KOPT-K1 (cell line): ENCODE data around the gene NPR2.

Experiments used
- H3K27ac ChIP-seq: fragments of 200-600 bp; sonication (generic); 2 replicates; pipeline ENCODE4 v1.5.1; 2016; ENCODE audit warnings: antibody characterized with exemption, mild to moderate bottlenecking, low read depth, low read length; ENCODE audit not compliant: poor library complexity, severe bottlenecking
- H3K36me3 ChIP-seq: fragments of 200-600 bp; sonication (generic); 2 replicates; pipeline ENCODE4 v1.5.1; 2017; ENCODE audit warnings: antibody characterized with exemption, mild to moderate bottlenecking, low read length, moderate library complexity; ENCODE audit not compliant: insufficient read depth
- H3K9me3 ChIP-seq: fragments of 200-600 bp; sonication (generic); 2 replicates; pipeline ENCODE4 v1.5.1; 2017; ENCODE audit warnings: antibody characterized with exemption, low read length, mild to moderate bottlenecking; ENCODE audit not compliant: insufficient read depth, poor library complexity, severe bottlenecking

Gene NPR2

DNA sequence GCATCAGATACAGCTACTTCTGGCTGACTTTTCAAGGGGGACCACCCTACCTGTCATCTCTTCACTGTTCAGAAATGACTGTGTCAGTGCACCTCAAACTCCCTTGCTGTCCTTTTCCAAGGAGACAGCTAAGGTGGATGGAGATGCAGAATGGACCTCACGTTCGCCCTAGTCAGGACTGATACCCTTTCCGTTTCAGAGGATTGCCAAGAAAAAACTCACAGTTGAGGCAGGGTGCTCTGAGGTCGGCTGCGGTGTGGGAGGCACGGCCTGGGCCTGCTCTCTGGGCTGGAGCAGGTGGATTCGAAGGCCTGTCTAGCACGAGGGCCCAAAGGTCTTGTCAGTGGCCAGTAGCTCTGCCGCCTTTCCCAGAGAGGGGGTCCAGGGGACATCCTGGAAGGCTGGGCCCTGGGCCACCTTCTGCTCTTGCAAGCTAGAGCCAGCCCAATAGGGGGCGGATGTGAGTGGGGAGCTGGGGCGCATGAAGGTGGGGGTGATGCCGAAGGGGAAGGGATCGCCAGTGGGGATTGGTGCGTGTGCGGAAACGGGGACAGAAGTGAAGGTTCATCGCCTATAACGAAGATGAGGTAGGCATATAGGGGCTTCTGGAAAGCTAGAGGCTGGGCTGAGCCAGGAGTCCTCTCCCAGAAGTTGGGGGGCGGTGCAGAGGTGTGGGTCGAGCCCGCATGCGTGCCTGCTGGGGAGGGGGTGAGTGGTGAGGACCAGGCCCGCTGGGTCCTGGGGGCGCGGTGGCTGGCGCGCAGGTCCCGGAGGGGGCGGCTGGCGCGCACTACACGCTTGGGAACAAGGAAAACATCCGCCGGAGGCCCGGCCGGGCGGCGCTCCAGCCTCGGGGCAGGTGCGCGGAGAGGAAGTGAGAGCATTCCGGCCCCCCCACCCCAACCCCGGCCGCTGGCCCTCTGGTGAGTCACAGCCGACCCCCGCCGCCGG is 34.8 kb upstream of the NPR2 start:
- Histone ChIP-seq H3K9me3 (no peaks in the 10 kb centered on the region), H3K27ac (peak overlapping the region; percentile 66), H3K36me3 (peaks cover 13% of the 10 kb centered on the region; the same call in 1 of the 2 replicates)

DNA sequence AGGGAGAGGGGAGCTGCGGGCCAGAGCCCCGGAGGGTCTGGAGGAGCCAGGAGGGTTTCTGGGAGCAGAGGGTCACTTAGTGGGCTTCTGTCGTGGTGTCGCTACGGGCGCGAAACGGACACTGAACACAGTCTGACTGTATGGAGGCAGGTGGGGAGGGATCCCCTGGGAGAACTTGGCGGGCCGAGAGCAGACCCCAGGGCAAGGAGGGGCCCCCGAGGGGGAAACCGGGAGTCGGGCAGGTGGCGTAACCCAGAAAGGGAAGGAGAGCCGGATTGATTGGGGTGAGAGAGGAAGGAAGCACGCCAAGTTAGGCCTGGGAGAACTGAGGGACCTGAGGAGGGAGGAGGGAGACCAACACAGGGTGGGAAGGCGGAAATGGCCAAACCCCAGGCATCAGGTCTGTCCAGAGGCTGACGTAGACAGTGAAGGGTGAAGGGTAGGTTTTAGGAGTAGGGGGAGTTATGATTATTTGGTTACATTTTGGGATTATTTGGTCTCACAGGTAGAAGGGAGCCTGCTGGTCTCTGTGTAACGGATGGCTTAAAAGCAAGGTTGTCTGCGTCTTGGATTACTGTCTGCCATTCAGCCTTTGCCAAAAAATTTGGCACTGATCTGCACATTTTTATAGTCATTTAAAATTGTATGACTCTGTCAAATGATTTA is 34.0 kb upstream of the NPR2 start:
- peaks cover 10% of the 10 kb centered on the region; the same call in 1 of the 2 replicates for H3K36me3 ChIP-seq
- H3K9me3 ChIP-seq: no peaks in the 10 kb centered on the region
- H3K27ac ChIP-seq: peak overlapping the region; percentile 66

DNA sequence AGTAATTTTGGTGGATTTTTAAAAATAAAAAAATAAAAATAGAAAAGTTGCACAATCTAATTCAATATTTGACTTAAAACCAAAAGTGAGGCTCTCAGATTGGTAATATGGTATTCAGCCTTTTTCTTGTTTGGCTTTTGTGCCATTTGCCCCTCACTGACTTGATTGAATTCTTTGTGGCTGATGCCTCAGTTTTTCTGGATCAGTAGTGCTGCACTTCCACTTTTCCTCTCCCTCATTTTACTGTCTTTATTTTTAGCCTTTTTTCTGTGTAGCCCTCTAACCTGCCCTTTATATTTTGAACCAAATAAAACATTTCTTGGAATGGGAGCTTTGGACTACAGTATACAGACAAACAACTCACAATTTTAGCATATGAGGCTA is 33.5 kb upstream of the NPR2 start:
- H3K9me3 ChIP-seq: no peaks in the 10 kb centered on the region
- peaks cover 5% of the 10 kb centered on the region; the same call in 1 of the 2 replicates for H3K36me3 ChIP-seq
- no peak overlapping the region for H3K27ac ChIP-seq

DNA sequence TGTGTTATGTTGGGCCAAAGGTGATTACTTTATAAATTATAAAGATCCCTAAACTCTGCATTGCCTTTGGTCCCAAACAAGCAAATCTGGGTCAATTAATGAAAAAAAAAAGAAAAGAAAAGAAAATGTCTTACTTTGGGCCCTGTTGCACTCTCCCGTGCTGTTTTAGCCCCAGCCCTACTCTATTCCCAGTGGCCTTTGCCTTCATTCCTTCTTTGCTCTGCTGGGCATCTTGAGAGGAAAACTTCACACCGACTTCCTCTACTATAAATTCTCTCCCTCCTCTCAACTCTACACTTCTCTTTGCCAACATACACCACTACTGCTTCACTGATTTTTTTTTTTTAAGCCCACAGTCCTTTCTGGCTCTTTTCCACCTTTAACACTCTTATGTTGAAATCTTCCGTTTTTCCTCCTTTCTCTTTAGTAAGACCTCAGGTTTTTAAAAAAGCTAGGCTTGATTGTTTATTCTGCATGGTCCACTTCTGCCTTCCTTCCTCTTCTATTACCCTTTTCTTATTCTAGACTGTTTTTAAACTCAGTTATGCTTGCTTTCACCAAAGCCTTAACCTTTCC is 32.8 kb upstream of the NPR2 start:
- Histone ChIP-seq H3K9me3 (no peaks in the 10 kb centered on the region), H3K27ac (no peak overlapping the region), H3K36me3 (no peaks in the 10 kb centered on the region)

DNA sequence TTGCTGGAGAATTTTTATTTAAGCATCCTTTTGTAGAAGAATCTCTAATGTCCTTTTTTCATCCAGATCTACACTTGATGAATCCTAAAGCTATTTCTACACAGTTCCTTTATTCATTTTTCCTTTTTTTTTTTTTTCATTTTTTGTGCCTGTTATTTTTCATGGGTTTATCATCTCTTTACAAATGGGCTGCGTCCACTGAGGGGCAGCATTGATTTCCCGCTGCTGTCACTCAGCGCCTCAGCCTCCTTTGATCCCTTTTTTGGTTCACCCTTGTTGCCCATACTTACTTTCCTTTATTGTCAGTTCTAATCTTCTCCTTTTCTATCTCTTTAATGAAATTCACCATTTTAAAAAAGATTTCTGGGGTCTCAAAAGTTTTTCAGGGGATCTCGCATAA is 31.6 kb upstream of the NPR2 start:
- no peaks in the 10 kb centered on the region for H3K36me3 ChIP-seq
- no peak overlapping the region for H3K27ac ChIP-seq
- H3K9me3 ChIP-seq: no peaks in the 10 kb centered on the region

DNA sequence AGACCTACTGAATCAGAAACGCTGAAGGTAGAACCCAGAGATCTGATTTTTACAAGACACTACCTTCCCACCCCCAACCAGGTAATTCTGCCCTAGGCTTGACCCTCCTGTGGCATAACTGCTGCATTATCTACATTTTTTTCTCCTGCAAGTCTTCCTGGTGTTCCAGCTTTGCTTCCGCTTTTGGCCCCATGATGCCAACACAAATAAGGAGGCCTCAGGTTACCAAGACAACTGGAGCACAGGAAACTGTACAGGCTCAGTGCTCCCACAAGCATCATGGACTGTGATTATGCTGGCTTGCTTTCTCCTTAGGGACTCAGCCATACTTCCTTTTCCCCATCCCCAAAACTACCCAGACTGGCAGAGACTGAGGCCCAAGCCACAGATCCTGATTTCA is 30.7 kb upstream of the NPR2 start:
- H3K27ac ChIP-seq: no peak overlapping the region
- H3K9me3 ChIP-seq: no peaks in the 10 kb centered on the region
- no peaks in the 10 kb centered on the region for H3K36me3 ChIP-seq

DNA sequence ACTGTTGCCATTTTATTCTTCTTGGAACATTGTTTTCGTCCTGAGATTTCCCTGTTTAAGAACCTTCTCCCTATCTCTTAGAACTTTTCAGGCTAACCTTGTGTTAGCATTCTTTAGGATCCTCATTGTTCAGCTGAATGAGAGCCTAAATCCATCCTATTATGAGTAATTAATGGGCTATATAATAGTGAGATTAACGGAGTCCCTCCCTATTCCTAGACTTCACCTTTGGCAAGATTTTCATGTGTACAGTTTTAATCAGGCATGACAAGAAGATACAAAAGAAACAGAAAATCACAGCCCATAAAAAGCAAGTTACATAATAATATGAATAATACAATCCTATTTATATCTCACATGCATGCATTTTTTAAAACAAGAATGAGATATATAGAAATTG is 28.2 kb upstream of the NPR2 start:
- H3K27ac ChIP-seq: no peak overlapping the region
- H3K9me3 ChIP-seq: no peaks in the 10 kb centered on the region
- H3K36me3 ChIP-seq: no peaks in the 10 kb centered on the region

DNA sequence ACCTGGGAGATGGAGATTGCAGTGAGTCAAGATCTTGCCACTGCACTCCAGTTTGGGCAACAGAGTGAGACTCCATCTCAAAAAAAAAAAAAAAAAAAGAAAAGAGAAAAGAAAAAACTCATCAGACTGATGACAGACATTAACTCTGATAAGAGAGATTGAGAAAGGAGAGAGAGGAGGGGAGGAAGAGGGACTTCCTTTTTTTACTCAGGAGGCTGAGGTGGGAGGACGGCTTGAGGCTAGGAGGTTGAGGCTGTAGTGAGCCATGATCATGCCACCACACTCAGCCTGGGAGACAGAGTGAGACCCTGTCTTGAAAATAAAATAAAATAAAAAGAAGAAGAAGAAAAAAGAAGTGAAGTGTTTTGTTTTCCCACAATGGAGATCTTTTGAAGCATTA is 27.6 kb upstream of the NPR2 start:
- H3K9me3 ChIP-seq: no peaks in the 10 kb centered on the region
- no peaks in the 10 kb centered on the region for H3K36me3 ChIP-seq

DNA sequence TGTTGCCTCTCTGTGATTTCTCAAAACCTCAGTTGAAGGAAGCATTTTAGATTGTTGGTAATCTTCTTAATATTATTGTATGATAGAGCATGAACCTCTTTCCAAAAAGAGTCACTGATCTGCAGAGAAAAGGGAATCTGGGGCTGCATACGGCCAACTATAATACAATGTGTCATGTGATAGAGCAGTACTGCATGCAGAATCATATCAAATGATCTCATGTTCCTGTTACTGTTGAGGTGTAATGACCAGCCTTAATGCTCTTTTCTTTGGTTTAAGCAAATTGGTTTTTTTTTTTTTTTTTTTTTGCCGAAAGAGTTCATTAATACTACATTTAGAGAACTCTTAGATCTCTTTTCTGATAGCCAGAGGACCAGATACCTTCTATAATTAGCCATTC is 24.4 kb upstream of the NPR2 start:
- Histone ChIP-seq H3K27ac (no peak overlapping the region), H3K36me3 (no peaks in the 10 kb centered on the region), H3K9me3 (no peaks in the 10 kb centered on the region)

More for the DNA sequence above, 27.6 kb upstream of the NPR2 start:
- no peak overlapping the region for H3K27ac ChIP-seq

DNA sequence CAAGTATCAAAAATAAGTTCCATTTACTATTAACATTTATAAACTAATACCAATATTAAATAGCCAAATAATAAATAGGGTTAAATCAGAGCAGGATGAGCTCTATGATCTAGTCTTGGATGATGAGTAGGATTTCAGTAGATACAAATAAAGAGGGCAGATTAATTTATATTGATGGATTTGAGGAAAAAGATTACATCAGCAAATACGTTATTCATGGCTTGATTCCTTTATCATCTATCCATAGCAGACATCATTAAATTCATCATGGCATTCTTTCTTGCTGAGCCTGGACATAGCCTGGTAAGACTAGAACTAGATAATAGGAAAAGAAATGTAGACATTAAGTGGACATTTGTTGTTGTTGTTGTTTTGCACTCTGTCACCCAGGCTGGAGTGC is 23.9 kb upstream of the NPR2 start:
- Histone ChIP-seq H3K9me3 (no peaks in the 10 kb centered on the region), H3K36me3 (no peaks in the 10 kb centered on the region), H3K27ac (no peak overlapping the region)

DNA sequence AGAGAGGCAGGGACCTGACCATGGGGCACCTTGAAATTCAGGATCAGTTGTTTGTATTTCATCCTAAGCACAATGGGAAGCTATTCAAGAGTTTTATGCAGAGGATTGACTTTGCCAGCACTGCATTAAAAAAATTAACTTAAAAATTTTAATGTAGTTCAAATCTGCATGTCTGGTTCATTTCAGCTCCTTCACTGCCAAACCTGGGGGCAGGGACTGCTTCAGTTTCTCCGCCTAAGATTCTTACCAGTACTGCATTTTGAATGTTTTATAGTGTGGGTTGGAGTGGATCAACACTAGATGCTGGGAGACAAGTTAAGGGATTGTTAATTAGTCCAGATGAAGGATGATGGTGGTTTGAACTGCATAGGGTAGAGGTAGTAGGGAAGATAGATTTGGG is 21.6 kb upstream of the NPR2 start:
- H3K36me3 ChIP-seq: no peaks in the 10 kb centered on the region
- no peak overlapping the region for H3K27ac ChIP-seq
- H3K9me3 ChIP-seq: no peaks in the 10 kb centered on the region

DNA sequence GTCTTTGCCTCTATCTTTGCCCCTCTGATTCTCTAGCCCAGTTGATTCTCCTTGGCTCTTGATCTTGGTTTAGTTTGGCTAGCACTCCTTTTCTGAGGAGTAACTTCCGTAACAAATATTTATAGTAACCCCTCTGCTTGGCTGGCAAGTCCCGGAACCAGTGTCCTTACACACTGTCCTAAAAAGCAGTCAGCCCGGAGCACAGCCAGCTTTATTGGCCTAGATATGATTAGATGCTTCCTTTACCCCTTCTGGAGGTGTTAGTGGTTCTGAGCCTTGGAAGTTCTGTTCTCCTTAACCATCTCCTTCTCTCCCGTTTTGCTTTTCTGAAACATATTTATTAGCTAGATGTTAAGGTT is 20.3 kb upstream of the NPR2 start:
- no peak overlapping the region for H3K27ac ChIP-seq
- H3K9me3 ChIP-seq: no peaks in the 10 kb centered on the region
- H3K36me3 ChIP-seq: no peaks in the 10 kb centered on the region

DNA sequence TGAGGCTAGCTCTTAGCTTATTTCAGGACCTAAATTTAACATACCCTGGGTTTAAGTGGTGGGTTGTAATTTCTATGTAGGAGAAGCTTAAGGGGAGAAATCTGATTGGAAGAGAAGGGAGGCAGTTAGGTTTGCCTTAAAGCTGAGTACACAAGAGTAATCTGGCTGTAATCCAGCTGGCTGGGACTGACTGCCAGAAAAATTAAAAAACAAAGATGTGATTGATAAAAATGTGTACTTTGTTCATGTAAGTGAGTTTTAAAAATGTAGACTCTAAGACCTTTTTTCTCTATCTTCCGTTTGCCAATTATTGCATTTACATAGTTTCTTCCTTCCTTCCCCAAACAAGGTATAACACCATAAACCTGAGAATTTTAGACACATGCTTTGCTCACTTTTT is 19.9 kb upstream of the NPR2 start:
- Histone ChIP-seq H3K27ac (no peak overlapping the region), H3K36me3 (no peaks in the 10 kb centered on the region), H3K9me3 (no peaks in the 10 kb centered on the region)

DNA sequence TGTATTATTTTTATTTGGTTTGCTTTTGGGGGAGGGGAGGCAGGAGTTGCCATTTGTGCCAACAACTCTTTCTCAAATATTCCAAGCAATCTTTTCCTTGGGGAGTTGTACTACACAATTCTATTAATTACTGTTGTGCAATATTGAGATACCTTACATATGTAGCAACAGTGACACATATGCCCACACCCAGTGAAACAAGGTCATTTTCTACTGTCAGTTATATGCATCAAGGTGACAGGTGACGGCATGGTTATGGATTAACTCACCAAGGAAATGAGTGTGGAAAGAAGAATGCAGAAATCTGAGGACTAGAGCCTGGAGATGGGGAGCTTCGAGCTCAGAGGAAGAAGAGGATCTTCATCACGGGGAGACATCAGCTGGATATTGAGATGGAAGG is 19.4 kb upstream of the NPR2 start:
- H3K9me3 ChIP-seq: no peaks in the 10 kb centered on the region
- H3K36me3 ChIP-seq: no peaks in the 10 kb centered on the region
- no peak overlapping the region for H3K27ac ChIP-seq

DNA sequence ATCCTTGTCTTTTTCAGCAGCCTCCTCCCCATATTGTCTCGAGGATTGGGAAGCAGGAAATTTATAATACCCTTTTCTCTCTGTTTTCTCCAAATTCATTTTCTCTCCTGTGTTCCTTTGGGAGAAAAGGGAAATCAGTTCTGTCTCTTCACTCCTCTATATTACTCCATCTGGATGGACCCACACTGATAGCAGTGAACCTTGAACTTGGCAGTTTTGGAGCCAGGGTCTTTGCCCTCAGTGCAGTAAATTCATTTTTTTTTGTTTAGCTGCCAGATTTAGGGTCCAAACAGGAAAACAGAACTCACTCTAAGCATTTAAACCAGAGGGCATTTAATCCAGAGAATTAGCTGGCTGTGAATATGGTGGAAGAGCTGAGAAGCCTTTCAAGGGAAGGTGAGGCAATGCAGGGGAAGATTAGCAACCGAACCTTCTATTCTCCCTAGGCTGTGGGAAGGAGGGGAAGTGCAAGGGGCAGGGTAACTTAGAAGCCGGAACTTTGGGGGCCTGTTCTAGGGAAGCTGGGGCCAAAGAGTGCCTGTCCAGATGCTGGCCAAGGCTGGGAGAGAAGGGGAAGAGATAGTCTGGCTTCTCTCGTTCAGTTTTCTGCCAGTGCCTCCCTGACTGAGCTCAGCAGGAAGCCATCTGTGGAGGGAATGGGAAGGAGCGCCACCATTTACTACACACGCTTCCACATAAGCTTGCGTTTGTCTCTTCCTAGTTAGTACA is 16.3 kb upstream of the NPR2 start:
- H3K27ac ChIP-seq: no peak overlapping the region

More for the DNA sequence above, 16.3 kb upstream of the NPR2 start:
- no peaks in the 10 kb centered on the region for H3K36me3 ChIP-seq
- no peaks in the 10 kb centered on the region for H3K9me3 ChIP-seq
